HG02840 (cell line): ENCODE measurements around the gene GPATCH8.
"Not testable (repeated sequence)": the region's sequence is repeated elsewhere in the genome, so short reads cannot be mapped to it uniquely, and the experiment has no call there.

Source experiments
- ATAC-seq: cut with Tn5 transposase; IDR thresholded peaks from one replicate; pipeline ENCODE4 v1.9.1; 2021; ENCODE audit warnings: mild to moderate bottlenecking, moderate library complexity, moderate number of reproducible peaks; ENCODE audit not compliant: unreplicated experiment, low FRiP score

Gene GPATCH8

GRCh38 chr17:44503147-44504029, at the start of gene GPATCH8:
Gene GPATCH8 (minus strand): TSS chr17:44503406. CDS start chr17:44503370, 36 bp downstream.
- peak; percentile 83 for ATAC-seq

- ATAC-seq: no peak
These were observed 49.2 kb upstream of the GPATCH8 start for GRCh38 chr17:44552361-44552760.

- ATAC-seq: no peak
These were observed 46.5 kb upstream of the GPATCH8 start for GRCh38 chr17:44549686-44550085.

- no peak for ATAC-seq
These were observed 45.4 kb upstream of the GPATCH8 start for GRCh38 chr17:44548376-44549230.

- no peak for ATAC-seq
These were observed 44.5 kb upstream of the GPATCH8 start for GRCh38 chr17:44547625-44548267.

GRCh38 chr17:44546671-44547606, 43.7 kb upstream of the GPATCH8 start:
- no peak for ATAC-seq

- ATAC-seq: no peak
These were observed 40.8 kb upstream of the GPATCH8 start for GRCh38 chr17:44543905-44544523.

- no peak for ATAC-seq
These were observed 40.2 kb upstream of the GPATCH8 start for GRCh38 chr17:44543213-44543904.

GRCh38 chr17:44541884-44542581, 38.8 kb upstream of the GPATCH8 start:
- no peak for ATAC-seq

GRCh38 chr17:44540246-44541084, 37.3 kb upstream of the GPATCH8 start:
- no peak for ATAC-seq

GRCh38 chr17:44539673-44540072, 36.5 kb upstream of the GPATCH8 start:
- ATAC-seq: no peak

GRCh38 chr17:44537922-44538321, 34.7 kb upstream of the GPATCH8 start:
- ATAC-seq: not testable (repeated sequence)

- ATAC-seq: no peak
These were observed 33.1 kb upstream of the GPATCH8 start for GRCh38 chr17:44536090-44536953.

GRCh38 chr17:44533533-44534246, 30.5 kb upstream of the GPATCH8 start:
- ATAC-seq: no peak

- ATAC-seq: no peak
These were observed 27.8 kb upstream of the GPATCH8 start for GRCh38 chr17:44530896-44531418.
